ENCODE results near the gene GMNC.

DNA sequence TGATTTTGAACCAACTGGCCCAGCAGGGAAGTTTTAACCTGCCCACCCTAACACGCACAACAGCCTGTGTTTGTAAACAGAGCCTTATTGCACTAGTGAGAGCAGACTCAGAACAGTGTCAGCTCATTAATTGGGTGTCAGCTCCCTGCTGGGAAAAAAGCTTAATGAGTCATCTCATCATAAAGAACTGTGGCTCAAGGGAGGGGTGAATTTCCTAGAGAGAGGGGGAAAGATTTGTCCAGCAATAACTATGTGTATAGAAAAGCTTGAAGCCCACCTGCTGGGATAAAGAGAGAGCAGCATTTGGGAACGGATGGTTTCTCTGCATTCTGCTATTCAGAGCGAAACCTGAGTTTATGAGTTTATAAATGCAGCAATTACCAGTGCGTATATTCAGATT, 48.9 kb upstream of the GMNC start:
- TF ChIP-seq, protein P1, sequence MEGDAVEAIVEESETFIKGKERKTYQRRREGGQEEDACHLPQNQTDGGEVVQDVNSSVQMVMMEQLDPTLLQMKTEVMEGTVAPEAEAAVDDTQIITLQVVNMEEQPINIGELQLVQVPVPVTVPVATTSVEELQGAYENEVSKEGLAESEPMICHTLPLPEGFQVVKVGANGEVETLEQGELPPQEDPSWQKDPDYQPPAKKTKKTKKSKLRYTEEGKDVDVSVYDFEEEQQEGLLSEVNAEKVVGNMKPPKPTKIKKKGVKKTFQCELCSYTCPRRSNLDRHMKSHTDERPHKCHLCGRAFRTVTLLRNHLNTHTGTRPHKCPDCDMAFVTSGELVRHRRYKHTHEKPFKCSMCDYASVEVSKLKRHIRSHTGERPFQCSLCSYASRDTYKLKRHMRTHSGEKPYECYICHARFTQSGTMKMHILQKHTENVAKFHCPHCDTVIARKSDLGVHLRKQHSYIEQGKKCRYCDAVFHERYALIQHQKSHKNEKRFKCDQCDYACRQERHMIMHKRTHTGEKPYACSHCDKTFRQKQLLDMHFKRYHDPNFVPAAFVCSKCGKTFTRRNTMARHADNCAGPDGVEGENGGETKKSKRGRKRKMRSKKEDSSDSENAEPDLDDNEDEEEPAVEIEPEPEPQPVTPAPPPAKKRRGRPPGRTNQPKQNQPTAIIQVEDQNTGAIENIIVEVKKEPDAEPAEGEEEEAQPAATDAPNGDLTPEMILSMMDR (IDR thresholded peaks at IDR 0.05) = no peak
- TF ChIP-seq POLR2A (IDR thresholded peaks at IDR 0.05) = no peak
